HG03558 (cell line): ENCODE measurements around the gene SLC25A21.

Source experiments
- ATAC-seq: cut with Tn5 transposase; IDR thresholded peaks from one replicate; pipeline ENCODE4 v1.9.1; 2021; ENCODE audit warnings: moderate number of reproducible peaks; ENCODE audit not compliant: unreplicated experiment; ENCODE audit errors: extremely low read depth

SLC25A21 gene

DNA sequence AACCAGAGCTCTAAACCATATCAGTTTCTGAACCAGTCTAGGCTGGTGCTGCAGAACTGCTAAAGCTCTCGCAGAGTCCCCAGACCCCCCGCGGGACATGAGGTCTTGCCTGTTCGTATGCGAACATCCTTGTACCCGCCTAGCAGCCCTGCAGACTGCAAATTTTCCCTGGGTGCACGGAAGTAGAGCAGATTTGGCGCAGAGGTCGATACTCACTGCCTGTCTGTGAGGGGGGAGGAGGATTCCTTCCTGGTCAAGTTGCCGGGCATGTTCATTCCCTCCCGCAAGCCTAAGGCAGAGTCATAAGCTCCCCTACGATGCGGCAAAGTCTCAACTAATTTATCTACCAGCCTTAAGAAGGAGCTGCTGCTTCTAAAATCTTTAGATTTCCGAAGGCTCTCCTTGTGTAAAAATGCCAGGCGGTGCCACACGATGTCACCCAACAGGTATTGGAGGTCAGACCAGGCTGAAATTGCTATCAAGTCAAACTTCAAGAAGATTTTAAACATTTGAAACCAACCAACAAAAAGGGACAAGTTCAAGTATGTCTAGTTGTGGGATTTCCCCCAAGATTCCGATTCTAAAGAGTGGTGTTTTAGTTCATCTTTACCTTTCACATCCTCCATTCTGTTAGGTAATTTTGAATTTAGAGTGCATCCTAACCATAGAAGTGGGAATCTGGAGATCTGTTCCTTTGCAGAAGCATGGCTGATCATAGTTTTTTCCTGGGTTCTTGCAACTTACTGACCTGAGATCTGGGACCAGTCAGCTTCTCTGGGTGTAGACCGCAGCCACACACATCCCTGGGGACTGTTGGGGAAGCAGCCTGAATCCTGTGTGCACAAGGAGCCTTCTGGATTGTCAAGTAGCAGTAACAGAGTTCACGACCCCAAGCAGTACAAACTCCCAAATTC, 512.3 kb downstream of the SLC25A21 start:
- ATAC-seq: no peak

DNA sequence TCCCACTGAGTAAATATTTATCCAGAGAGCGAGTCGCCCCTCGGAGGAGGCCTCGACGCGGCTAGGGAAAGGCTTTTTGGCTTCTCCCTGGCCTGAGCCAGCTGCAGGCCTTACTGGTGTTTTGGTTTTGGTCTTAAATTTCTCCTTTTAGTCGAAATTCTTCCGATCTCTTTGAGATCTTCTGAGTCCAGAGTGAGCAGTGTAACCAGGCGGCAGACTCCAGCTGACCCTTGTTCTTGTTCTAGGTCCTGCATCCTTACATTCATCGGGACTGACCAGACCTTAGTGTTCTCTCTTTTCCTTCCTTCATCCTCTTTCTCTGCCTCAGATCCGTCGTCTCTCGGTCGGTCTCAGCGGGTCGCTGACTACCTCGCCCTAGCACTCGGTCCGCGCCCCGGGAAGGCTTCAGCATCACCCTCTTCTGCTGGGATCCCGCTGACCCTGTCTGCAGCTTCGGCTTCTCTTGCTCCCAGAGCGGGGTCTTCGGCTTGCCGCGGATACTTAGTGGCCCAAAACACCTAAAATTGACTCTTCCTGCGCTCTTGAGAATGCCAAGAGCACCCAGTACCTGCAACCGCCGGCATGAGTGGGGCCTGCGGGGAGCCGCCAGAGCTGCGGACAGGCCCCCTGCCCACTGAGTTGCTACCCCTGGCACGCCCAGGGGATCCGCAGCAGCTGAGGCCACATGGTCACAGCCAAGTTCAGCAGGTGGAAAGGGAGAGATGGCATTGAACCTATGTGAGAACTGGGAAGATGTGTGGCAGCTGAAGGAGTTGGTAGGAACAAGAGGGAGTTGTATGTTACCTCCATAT, 513.2 kb downstream of the SLC25A21 start:
- no peak for ATAC-seq

DNA sequence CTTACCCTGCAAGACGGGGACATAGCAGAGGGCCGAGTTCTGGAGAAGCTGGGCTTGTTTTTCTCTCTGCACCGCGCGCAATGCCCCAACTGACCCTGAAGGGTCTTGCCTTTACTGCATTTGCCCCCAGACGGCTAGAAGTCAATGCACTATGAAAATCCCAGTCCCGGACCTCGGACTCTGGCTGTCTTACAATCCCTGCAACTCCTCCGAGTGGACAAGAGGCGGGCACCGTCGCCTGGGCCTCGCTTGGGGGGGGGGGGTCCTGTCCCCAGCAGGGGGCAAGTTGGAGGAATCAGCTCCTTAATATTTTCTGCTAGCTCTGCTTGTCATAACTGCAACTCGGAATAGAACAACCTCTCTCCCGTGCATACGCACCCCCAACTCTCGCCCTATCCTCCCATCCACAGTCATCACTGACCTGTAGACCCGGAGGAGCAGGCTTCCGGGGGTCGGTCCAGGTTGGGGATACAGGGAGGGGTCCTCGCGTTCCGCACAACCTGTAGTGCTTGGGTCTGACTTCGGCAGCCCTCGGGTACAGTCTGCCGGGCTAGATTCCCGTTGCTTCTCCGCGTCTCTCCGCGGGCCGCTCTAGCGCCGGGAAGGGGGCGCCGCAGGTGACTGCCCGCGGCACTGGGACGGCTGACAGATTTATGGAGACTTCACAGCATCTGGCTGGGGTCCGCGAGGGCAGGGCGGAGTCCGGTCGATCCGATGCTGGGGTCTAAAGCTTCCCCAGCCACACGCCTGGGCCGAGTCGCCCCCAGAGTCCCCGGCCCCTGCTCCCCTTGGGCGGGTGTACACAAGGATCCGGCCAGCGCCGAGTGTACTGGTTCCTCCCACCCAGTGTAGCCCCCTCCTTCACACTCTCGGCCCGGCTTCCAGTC, 514.0 kb downstream of the SLC25A21 start:
- no peak for ATAC-seq

DNA sequence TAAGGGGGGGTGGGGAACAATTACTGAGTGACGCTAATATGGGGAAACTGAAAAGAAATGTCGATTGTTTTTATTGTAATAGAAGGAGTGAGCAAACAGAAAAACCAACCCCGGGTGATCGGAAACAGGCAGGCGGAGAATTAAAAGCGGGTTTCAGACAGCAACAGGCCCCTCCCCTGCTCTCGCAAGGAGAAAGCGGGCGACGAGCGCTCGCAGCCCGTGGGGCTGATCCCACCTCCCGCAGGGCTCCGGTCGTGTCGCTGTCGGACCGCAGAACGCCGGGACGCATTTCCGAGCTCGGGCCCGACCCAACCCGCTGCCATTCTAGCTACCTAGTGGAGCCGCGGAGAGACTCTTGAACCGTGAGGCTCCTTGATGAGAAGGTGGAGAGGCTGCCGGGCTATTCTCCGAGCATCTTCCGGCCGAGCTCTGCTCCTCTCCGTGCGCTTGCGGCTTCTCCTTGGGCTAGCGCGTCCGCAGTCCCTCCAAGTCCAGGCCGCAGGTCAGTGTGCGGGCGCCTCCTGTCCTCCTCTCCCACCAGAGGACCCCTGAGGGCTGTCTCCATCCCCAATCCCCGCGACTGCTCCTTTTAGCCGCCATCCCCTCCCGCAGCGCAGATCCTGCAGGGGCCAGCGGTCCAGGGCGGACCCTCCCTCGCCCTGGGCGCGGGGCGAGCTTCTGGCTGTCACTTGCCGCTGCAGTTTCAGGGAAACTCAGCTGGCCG, 514.8 kb downstream of the SLC25A21 start:
- ATAC-seq: no peak

DNA sequence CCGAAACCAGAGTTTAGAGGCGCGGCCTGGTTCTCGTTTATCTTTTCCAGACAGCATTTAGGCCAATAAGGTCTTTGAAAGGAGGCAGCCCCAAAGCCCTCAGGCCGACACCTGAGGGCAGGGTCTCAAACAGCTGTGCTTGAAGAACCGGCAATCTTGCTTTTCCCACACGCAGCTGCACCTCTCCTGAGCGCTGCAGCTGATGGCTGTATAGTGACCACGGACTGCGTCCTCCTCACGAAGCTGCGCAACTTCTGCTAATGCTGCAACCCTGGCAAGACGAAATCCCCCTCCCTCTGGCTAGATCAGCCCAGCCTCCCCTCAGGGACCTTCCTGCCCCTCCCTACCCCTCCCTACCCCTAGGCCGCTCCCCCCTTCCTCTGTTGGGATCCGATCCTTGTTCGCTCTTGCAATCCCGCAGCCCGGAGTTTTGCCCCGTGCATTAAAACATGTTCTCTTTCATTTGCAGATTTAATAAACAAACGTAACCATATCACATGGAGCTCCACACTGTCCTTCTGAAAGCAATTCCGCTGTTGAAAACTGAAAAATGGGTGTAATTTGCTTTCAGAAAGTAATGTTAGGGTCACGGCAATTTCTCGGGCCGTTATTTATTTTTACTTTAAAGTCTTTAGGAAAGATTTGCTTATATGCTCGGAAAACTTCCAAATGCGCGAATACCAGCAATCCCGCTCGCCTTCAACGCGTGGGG, 515.6 kb downstream of the SLC25A21 start:
- no peak for ATAC-seq

DNA sequence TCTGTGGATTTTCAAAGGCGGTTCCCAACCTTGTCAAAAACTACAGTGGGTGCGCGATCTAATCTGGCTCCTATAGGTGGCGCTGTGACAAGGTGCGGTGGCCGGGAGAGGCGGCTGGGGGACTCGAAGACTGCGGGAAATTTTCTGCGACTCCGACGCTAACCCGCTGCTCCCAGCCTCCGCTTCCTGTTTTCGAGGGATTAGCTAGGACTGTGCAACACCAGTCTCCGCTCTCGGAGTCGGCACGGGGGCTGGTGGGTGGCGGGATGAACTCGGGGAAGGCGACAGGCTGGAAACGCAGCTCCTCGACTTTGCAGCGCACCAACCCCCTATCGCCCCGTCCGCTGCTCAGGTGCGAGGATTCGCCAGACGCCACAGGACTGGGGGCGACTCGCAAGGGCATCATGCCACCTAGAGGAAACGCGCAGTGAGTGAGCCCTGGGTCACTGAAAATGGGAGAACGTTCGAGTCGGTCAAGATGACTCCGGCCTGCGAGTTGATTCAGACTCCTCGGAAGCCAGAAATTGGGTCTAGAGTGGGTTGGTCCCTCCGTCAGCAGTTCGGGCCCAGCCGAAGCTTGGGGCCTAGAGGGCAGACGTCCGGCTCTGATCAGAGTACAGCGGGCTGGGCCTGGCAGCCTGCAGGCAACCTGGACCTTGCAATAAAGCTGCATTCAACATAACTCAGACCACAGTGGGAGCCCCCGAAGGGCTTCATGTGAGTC, 516.3 kb downstream of the SLC25A21 start:
- no peak for ATAC-seq

DNA sequence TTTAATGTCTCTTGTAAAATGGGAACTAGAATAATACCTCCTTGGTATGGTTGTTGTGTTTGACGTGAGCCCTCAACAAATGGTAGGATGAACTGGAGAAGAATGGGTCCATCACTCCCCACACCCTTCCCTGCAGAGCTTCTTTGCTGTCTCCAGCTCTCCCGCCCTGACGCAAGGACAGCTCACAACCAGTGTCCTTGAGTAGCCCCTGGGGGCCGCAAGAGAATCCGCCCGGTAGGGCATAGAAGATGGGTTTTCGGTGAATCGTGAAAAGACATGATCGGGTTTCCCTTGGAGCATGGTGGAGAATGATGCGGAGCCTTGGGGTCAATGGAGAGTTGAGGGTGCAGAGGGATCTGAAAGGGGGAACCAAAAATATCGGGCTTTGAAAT, 516.8 kb downstream of the SLC25A21 start:
- ATAC-seq: no peak

DNA sequence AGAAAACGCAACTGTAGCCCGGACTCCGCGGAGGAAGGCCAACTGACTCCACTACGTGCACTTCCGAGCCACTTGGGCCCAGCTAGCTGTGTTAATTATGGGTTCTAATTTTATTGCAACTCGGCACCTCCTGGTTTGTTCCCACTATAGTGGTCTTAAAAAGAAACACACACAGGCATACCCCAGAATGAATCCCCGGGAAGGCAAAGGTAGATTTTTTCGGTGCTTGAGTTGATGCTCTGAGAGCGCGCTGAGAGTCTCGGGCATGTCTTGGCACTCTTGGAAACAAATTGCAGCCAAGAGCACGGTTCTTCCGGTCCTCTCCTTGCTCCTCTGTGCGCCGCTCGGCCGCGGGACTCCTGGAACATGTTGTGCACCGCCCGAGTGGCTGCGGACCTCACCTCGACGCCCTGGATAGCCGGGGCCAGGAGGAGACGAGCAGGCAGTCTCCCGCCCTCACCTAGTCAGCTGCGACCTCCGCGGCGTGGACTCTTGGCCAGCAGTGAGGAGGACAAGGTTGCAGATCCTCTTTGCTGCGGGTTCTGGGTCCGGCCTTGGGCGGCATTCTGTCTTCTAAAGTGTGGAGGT, 517.5 kb downstream of the SLC25A21 start:
- ATAC-seq: no peak

DNA sequence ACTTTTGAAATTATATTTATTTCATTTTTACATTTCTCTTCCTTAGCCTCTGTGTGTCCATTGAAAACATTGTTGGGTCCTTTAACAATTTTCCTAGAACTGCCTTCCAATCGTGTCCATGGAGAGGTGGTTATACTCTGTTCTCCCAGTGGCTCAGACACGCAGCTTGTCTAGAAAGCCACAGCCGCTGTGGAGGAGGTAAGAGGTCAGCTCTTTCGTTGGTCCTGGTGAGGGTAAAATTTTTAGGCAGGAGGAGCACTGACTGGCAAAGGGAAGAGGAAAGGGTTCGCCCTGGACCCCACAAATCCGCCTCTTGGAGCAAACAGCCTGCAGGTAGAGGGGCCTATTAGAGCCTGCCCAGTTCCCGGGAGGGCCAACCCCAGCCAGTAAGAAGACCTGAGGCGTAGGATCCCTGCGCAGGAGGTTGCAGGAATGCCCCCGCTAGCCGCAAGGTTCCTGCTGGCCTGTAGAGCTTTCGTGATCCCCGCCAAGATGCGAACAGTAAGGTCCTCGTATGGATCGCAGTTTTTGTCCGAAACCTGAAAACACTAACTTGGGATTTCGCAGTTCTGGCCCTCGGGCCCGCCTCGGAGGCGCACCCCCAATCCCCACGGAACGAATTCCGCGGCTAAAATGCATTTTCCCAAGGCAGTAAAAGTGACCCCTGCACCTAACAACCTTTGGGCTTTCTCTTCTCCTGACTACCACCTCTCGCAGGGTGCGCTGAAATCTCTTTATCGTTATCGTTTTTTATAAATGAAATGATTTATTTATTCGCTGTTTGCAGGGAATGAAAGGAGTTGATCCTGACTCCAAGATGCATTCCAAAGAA, 518.2 kb downstream of the SLC25A21 start:
- ATAC-seq: no peak

DNA sequence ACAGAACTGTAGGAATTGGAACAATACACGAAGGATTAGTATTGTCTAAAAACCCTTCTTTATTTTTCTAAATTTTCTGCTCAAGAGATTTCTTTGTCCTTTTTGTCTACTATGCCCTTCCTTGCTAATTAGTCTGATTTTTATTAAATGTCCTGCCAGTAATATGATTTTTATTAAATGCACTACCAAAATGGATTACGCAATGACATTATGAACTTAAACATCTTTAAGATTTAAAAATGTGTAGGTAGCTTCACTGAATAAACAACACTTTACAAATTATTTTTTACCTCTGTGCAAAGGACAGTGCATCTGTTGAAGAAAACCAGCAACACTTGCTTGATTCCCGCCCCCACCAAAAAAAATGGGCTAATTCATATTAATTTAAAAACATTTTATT, 519.0 kb downstream of the SLC25A21 start:
- ATAC-seq: no peak

DNA sequence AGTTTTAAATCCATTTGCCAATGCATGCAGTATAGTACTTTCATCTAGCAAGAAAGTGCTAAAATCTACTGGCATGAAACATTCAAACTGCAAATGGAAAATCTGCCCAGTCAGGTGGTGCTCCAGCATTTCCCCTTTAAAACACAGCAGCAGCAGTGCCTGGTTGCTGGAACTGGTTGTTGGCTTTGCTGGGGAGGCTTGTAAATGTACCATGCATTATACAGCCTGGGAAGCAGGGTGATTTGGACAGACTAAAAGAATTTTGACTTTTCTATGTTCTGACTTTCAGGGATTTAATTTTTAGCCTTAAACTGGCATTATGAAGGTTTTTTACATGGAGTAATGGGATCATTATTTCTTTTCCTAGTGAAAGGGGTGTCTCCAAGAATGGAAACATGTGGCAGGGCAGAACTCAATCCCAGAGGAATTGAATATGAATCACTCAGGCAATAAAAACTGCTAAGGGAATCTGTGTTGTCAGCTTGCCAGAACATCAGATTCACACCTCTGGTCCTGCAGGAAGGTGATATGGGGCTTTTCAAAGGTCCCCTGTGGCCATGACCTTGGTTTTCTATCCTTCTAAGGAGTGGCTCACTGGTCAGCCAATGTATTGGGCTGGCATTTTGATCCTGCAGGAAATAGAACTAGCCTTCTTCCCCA, 519.7 kb downstream of the SLC25A21 start:
- no peak for ATAC-seq

DNA sequence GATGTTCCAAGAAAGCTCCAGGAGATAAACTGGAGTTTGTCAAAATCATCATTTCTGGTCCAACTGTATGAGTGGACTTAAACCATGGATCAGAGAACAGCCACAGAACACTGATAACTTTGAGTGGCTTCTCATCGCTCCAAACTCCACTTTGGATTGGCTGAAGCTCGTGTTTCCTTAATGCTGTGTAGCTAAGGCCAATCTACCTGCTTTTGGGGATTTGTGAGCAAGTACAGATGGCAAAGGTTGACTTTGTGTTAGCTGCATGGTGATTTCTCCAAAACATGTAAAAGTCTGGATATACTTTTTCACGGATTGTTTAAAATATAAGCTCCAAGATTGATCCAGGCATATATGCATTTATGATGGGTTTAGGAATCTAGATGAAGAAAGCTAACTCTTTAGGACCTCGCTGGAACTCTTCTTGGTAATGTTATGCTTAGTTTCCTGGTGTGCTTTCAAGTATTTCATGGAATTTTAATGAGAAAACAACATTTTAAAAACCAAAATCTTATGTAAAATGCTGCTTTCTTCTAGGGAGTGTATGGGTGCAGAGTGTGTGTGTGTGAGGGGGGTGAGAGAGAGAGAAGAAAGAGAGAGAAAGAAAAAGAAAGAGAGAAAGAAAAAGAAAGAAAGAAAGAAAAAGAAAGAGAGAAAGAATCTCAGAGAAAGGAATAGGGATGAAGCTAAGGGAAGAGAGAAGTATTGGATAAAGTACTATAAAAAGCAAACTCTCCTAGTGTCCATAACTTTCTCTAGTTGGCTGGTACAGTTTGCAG, 522.3 kb downstream of the SLC25A21 start:
- no peak for ATAC-seq

DNA sequence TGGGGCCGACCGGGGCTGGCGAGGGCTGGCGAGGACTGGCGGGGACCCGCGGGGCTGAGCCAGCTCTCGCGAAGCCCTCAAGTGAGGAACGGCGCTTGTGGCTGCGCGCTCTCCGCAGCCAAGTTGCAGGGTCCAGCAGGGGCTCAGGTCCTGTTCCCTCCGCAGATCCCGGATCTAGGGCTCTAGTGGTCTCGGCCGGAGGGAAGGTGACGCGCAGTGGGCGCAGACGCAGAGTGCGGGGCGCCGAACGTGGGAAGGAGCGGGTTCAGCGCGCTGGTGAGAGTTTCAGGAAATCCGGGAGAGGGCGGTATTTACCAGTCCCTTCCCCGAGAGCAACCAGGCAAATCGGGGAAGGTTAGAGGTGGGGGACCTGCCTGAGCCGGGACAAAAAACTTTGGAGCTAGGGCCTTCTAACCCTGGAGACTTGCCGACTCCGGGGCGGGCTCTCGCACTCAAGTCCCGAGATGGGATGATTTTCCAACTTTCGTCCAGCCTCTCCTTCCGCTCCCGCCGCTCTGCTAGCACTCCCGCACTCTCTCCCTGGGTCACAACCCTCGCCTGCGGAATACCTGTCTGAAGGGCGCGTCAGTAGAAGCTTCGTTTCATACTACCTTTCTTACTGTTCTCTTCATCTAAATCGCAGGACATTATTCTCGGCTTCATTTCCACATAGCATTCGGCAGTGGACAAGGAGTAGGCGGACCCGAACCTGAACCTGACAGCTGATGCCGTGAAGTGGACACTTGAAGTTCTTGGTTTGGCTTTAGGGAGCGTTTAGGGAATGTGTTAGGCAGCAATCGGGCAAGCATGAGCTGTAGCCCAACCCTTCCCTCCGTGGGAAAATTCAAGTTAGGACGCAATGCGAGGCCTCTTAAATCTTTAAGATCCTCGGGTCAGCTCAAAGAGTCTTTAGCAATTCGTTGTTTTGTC, 524.3 kb downstream of the SLC25A21 start:
- no peak for ATAC-seq

DNA sequence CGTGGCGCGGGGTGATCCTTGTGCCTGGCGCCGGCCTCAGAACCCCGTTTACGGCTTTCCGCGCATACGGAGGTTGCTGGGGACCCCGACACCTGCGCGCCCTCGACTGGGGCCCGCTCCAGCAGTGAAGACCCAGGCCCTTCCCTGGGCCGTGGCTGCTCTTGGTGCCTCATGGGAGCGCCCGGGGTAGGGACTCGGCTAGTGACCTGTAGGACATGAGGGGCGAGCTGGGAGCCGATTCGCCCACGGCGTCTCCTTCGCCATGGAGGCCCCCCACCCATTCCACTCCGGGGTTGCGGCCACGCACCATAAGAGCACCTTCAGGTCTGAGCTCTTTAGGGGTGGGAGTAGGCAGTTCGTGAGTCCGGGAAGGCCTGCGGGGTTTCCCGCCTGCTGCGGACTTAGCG, 525.0 kb downstream of the SLC25A21 start:
- no peak for ATAC-seq
